Adrenal gland (tissue), 12 donors: ENCODE measurements around the gene INO80. TPM values are rescaled to one million over a fixed set of nuclear protein-coding genes. Genes with fewer than 3 reads are reported as not detected.
"Not testable (repeated sequence)": the region's sequence is repeated elsewhere in the genome, so short reads cannot be mapped to it uniquely, and the experiment has no call there.

Experiments used
- DNase-seq, 7 donors: peaks; one replicate each; pipeline ENCODE4 v3.0.0-alpha.2; 2019 to 2020
- H3K27ac ChIP-seq, 5 donors: fragments of 200-600 bp; sonication (generic) in 4 of 5; 1 replicate in 3 of 5; 2 replicates in 2 of 5; pipeline versions ENCODE4 v1.5.1 to v1.8.0; 2016 to 2020; ENCODE audit warnings: mild to moderate bottlenecking in 1 of 5
- H3K27me3 ChIP-seq: fragments of 200-600 bp; 2 replicates; pipeline ENCODE4 v1.8.0; 2021
- H3K36me3 ChIP-seq, 2 donors: fragments of 200-600 bp; replicated peaks in 1 of 2; 1 replicate in 1 of 2; 2 replicates in 1 of 2; pipeline versions ENCODE4 v1.5.1 to v1.8.0; 2018 to 2022
- H3K4me1 ChIP-seq, 2 donors: fragments of 200-600 bp; replicated peaks in 1 of 2; 1 replicate in 1 of 2; 2 replicates in 1 of 2; pipeline versions ENCODE4 v1.5.1 to v1.8.0; 2018 to 2021
- H3K4me3 ChIP-seq, 4 donors: fragments of 200-600 bp; sonication (generic) in 3 of 4; one replicate each; pipeline ENCODE4 v1.5.1; 2016 to 2018
- H3K9me3 ChIP-seq, 3 donors: fragments of 200-600 bp; sonication (generic) in 1 of 3; replicated peaks in 1 of 3; 1 replicate in 2 of 3; 2 replicates in 1 of 3; pipeline versions ENCODE4 v1.5.1 to v1.8.0; 2016 to 2021
- POLR2A ChIP-seq, 2 donors: fragments of 450-650 bp; IDR thresholded peaks; one replicate each; pipeline ENCODE4 v1.6.1; 2017; ENCODE audit warnings: antibody characterized with exemption in 2 of 2, mild to moderate bottlenecking in 2 of 2, moderate library complexity in 1 of 2
- WGBS, 4 donors: extraction: QIAGEN DNeasy Blood & Tissue Kit in 2 of 4; methylation state at CpG; one replicate each; pipeline versions ENCODE4 v1.1.5 to v1.1.7; 2013 to 2017; 5-methylcytosine and 5-hydroxymethylcytosine counted together
- intact Hi-C, 2 donors: fragments of 100-400 bp; cut with DNase I; formaldehyde crosslinking; loops; one replicate each; pipeline versions ENCODE4 v1.14.1 to v1.15.0; 2022 to 2023
- polyA plus RNA-seq, 3 donors: library from polyadenylated mRNA; stranded (reverse); fragments of 200-250 nt in 2 of 3; fragments of 350-450 nt in 1 of 3; fragmentation: Illumina TruSeq in 1 of 3; extraction: RNeasy Lipid Tissue Mini Kit (QIAGEN cat#74804) in 1 of 3; gene quantifications; one replicate each; pipeline ENCODE4 v1.2.3, GENCODE V29; 2013 to 2014
- total RNA-seq, 9 donors: library from RNA; depleted of rRNA in 4 of 9; stranded (reverse); fragments of >200 nt in 4 of 9; fragments of 120-200 nt in 1 of 9; fragmentation: NEBNext Ultra II Directional in 1 of 9; extraction: Animal tissue kit (Norgen Biotek cat#: 25700) in 1 of 9; gene quantifications; one replicate each; pipeline versions ENCODE4 v1.1.0 to v1.2.4, GENCODE V29; 2013 to 2023
- TF ChIP-seq, protein P1 (sequence below), 6 experiments: fragments of 450-650 bp in 4 of 6; fragments of 200-600 bp in 2 of 6; sonication (generic) in 1 of 6; IDR thresholded peaks; 1 replicate in 5 of 6; 2 replicates in 1 of 6; pipeline versions ENCODE4 v1.5.1 to v1.8.0; 2016 to 2021; ENCODE audit warnings: antibody characterized with exemption in 6 of 6, mild to moderate bottlenecking in 2 of 6, moderate library complexity in 1 of 6
- donor health status: healthy with polysubstance abuse.
- donor health status: Bipolar disorder and iron deficiency.
- donor health status: DM: yes; HTN: yes; CAD: no.
- donor health status: DM: no; HTN: no; CAD: no.
- donor health status: DM: no; HTN: no; CAD: no.
- donor health status: DM: yes; HTN: yes; CAD: no.

The INO80 gene
- total and polyA plus RNA-seq, 12 donors, result 5.4 to 25.0 (median 17.7) TPM

DNA sequence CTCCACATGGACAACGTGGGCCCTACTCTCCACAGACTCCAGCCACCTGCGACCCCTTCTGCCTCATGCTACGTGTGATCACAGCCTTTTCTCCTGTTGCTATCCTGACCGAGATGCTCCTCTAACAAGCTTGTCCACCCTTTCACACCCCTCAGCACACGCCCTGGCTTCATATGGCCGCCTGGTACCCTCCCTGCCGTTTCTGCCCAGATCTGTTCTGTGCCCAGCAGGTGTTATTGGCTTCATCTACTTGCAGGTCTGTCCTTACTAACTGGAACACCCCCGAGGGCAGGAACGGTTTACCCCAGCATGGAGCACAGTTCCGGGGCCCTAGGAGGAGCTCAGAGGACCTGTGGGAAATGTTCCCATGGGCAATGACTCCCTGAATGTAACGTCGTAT is 152.9 kb downstream of the INO80 start:
- DNase-seq, result no peak
- H3K4me3 ChIP-seq, result no peak overlapping the region
- intact Hi-C loops, result no loop called here
- WGBS, 4 donors, result 80 to 86% (median 83%) methylated on average over 12 of the region's 12 CpGs
- no peak for TF ChIP-seq POLR2A (IDR thresholded peaks at IDR 0.05)
- TF ChIP-seq, protein P1, sequence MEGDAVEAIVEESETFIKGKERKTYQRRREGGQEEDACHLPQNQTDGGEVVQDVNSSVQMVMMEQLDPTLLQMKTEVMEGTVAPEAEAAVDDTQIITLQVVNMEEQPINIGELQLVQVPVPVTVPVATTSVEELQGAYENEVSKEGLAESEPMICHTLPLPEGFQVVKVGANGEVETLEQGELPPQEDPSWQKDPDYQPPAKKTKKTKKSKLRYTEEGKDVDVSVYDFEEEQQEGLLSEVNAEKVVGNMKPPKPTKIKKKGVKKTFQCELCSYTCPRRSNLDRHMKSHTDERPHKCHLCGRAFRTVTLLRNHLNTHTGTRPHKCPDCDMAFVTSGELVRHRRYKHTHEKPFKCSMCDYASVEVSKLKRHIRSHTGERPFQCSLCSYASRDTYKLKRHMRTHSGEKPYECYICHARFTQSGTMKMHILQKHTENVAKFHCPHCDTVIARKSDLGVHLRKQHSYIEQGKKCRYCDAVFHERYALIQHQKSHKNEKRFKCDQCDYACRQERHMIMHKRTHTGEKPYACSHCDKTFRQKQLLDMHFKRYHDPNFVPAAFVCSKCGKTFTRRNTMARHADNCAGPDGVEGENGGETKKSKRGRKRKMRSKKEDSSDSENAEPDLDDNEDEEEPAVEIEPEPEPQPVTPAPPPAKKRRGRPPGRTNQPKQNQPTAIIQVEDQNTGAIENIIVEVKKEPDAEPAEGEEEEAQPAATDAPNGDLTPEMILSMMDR (IDR thresholded peaks at IDR 0.05), result no peak
- H3K9me3 ChIP-seq, result no peaks in the 10 kb centered on the region
- H3K4me1 ChIP-seq, result no peaks in the 10 kb centered on the region
- H3K27ac ChIP-seq, result no peak overlapping the region
- H3K27me3 ChIP-seq, result no peaks in the 10 kb centered on the region
- H3K36me3 ChIP-seq, result no peaks in the 10 kb centered on the region

DNA sequence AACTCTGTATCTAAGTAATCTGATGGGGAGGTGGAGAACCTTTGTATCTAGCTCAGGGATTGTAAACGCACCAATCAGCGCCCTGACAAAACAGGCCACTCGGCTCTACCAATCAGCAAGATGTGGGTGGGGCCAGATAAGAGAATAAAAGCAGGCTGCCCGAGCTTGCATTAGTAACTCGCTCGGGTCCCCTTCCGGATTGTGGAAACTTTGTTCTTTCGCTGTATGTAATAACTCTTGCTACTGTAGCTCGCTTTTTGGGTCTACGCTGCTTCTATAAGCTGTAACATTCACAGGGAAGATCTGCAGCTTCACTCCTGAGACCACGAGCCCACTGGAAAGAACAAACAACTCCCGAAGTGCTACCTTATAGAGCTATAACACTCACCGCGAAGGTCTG is 153.8 kb downstream of the INO80 start:
- intact Hi-C loops, DNase-seq, H3K36me3 ChIP-seq, H3K9me3 ChIP-seq, H3K4me3 ChIP-seq, H3K27ac ChIP-seq, H3K4me1 ChIP-seq, H3K27me3 ChIP-seq: not testable (repeated sequence)
- 92 to 96% (median 93%) methylated on average over 14 of the region's 14 CpGs for WGBS, 4 donors

DNA sequence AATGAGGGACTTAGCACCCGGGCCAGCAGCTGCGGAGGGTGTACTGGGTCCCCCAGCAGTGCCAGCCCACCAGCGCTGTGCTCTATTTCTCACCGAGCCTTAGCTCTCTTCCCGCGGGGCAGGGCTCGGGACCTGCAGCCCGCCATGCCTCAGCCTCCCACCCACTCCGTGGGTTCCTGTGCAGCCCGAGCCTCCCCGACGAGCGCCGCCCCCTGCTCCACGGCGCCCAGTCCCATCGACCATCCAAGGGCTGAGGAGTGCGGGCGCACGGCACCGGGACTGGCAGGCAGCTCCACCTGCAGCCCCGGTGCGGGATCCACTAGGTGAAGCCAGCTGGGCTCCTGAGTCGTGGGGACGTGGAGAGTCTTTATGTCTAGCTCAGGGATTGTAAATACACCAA is 154.3 kb downstream of the INO80 start:
- H3K27me3 ChIP-seq, H3K36me3 ChIP-seq, H3K4me3 ChIP-seq, intact Hi-C loops, DNase-seq, H3K4me1 ChIP-seq, H3K9me3 ChIP-seq, H3K27ac ChIP-seq: not testable (repeated sequence)
- WGBS, 4 donors, result 72 to 94% (median 87%) methylated on average over 2 to 24 of the region's 25 CpGs

DNA sequence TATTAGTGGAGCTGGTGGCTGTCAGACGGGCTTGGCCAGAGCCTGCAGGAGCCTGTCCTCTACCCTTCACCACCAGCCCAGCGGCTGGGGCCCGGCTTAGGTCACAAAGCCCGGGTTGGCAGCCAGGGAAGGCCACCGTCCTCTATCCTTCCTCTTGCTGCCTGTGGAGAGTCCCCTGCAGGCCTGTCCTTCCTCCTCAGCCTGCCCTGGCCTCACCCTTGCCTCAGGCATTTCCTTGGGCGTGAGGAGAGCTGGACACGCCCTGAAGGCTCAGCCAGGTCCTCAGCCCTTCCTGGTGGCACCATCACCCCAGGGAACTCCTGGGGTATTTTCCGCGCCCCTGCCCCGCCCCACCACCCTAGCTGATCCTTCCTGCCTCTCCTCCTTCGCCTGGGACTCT is 155.2 kb downstream of the INO80 start:
- WGBS, 4 donors, result 85 to 93% (median 86%) methylated on average over 6 to 11 of the region's 11 CpGs
- H3K36me3 ChIP-seq, result no peaks in the 10 kb centered on the region
- no peak for DNase-seq

DNA sequence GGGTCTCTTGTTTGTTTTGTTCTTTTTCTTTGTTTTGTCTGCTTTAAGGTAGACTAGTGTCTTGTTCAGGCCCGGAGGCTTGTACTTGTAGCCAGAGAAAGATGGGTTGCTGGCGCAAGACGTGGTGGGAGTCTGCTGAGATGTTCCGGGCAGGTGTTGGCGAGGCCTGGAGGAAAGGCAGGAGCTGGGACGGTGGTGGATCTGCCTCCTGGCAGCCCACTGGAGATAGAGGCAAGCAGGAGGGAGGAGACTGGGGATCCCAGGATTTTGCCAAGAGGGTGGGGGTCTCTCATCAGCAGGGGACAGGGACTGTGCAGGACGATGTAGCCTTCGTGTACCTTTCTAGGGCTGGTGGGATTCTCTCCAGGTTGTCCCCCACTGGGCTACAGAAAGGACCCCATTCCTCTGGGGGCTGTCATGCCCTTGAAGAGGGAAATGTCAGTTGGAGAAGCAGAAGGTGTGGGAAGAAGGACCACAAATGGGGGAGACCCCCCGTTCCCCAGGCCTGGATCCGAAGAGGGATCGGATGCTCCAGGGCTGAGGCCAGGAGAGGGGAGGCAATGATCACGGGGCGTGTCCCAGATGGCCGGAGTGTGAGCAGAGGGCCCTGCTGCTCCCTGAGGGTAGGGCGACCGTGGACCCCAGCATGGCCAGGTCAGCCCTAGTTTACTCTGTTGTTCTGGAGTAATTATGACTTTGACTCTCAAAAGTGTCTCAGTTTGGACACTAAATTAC is 155.8 kb downstream of the INO80 start:
- H3K27ac ChIP-seq, result no peak overlapping the region
- no peaks in the 10 kb centered on the region for H3K27me3 ChIP-seq
- no peaks in the 10 kb centered on the region for H3K9me3 ChIP-seq
- H3K4me3 ChIP-seq, result no peak overlapping the region
- H3K4me1 ChIP-seq, result no peaks in the 10 kb centered on the region
- TF ChIP-seq POLR2A (IDR thresholded peaks at IDR 0.05), result no peak
- TF ChIP-seq, protein P1 (IDR thresholded peaks at IDR 0.05), result no peak
- no peaks in the 10 kb centered on the region for H3K36me3 ChIP-seq
- intact Hi-C loops, result no loop called here
- 90 to 96% (median 93%) methylated on average over 15 to 16 of the region's 16 CpGs for WGBS, 4 donors
- no peak for DNase-seq

More for the DNA sequence above, 155.2 kb downstream of the INO80 start:
- Histone ChIP-seq H3K4me1 (no peaks in the 10 kb centered on the region), H3K9me3 (no peaks in the 10 kb centered on the region), H3K4me3 (no peak overlapping the region), H3K27me3 (no peaks in the 10 kb centered on the region), H3K27ac (no peak overlapping the region)
- TF ChIP-seq, protein P1 (IDR thresholded peaks at IDR 0.05), result no peak
- TF ChIP-seq POLR2A (IDR thresholded peaks at IDR 0.05), result no peak
- intact Hi-C loops, result no loop called here
